Kidney (tissue), 14 donors: ENCODE results near the gene TBC1D17. TPM values are rescaled to one million over a fixed set of nuclear protein-coding genes. Genes with fewer than 3 reads are reported as not detected.
A peak's percentile ranks its signal among the peaks of the same experiment; 100 is the strongest.

Experiments
- DNase-seq, 5 donors: peaks; one replicate each; pipeline ENCODE4 v3.0.0-alpha.2; 2013 to 2020
- FAIRE-seq: peaks from 2 replicates; lab custom pipeline; 2012; peaks lifted over from hg19 to GRCh38; lab: Jason Lieb, UNC
- H3K27ac ChIP-seq, 2 donors: one replicate each; pipeline ENCODE4 v1.7.0; 2013; ENCODE audit warnings: low read depth in 2 of 2, low read length in 2 of 2, inconsistent platforms in 1 of 2
- H3K27me3 ChIP-seq: one replicate; pipeline ENCODE4 v1.7.1; 2013; ENCODE audit warnings: low read length, inconsistent platforms; ENCODE audit not compliant: control insufficient read depth, insufficient read depth
- H3K36me3 ChIP-seq, 3 donors: one replicate each; pipeline versions ENCODE4 v1.7.0 to v1.7.1; 2013; ENCODE audit warnings: low read length in 3 of 3, control low read depth in 1 of 3, inconsistent platforms in 1 of 3; ENCODE audit not compliant: insufficient read depth in 3 of 3, control insufficient read depth in 2 of 3
- H3K4me1 ChIP-seq, 3 donors: one replicate each; pipeline versions ENCODE4 v1.7.0 to v1.7.1; 2013; ENCODE audit warnings: low read length in 3 of 3, inconsistent platforms in 1 of 3, low read depth in 1 of 3; ENCODE audit not compliant: control insufficient read depth in 2 of 3, insufficient read depth in 2 of 3
- H3K4me3 ChIP-seq, 3 donors: one replicate each; pipeline versions ENCODE4 v1.7.0 to v1.8.1; 2013; ENCODE audit warnings: low read length in 3 of 3, control low read depth in 1 of 3, inconsistent platforms in 1 of 3
- H3K9ac ChIP-seq, 3 donors: one replicate each; pipeline versions ENCODE4 v1.7.0 to v1.7.1; 2013; ENCODE audit warnings: low read length in 3 of 3, control low read depth in 1 of 3, inconsistent platforms in 1 of 3
- H3K9me3 ChIP-seq, 3 donors: one replicate each; pipeline versions ENCODE4 v1.7.0 to v1.7.1; 2013; ENCODE audit warnings: low read length in 3 of 3, control low read depth in 1 of 3, inconsistent platforms in 1 of 3; ENCODE audit not compliant: control insufficient read depth in 2 of 3, insufficient read depth in 1 of 3
- CTCF ChIP-seq: IDR thresholded peaks from 3 replicates; pipeline ENCODE4 v1.5.1; 2012; ENCODE audit warnings: mild to moderate bottlenecking, moderate library complexity, borderline replicate concordance; ENCODE audit not compliant: insufficient read depth; ENCODE audit errors: extremely low read depth
- intact Hi-C: fragments of 100-400 bp; cut with DNase I; formaldehyde crosslinking; loops from one replicate; pipeline ENCODE4 v1.11.1; 2022
- polyA plus RNA-seq: library from polyadenylated mRNA; stranded (reverse); fragments of 350-450 nt; fragmentation: Illumina TruSeq; extraction: RNeasy Lipid Tissue Mini Kit (QIAGEN cat#74804); gene quantifications from one replicate; pipeline ENCODE4 v1.2.3, GENCODE V29; 2014; ENCODE audit warnings: low read depth, low replicate concordance; ENCODE audit not compliant: insufficient read depth
- total RNA-seq: library from RNA; stranded (reverse); fragmentation: NEBNext Ultra II Directional; extraction: Animal tissue kit (Norgen Biotek cat#: 25700); gene quantifications from one replicate; pipeline ENCODE4 v1.2.1, GENCODE V29; 2021
- donor health status: control.
- donor health status: control.
- donor health status: control.
- donor health status: control.
- donor health status: control.
- donor health status: DM: yes; HTN: yes; CAD: no.
- donor health status: Normal renal cell carcinoma (clear cell type).

The TBC1D17 gene
- total and polyA plus RNA-seq, 2 donors from 2014 or later, result 34.8 to 43.6 TPM

GRCh38 chr19:49894879-49895565, 17.5 kb downstream of the TBC1D17 start:
- peak in 1 of 5 donors; percentile 43 for DNase-seq
- Histone ChIP-seq H3K36me3 (no peaks in the 10 kb centered on the region), H3K9me3 (no peaks in the 10 kb centered on the region), H3K4me1 (peaks cover 0 to 8% (median 0%) of the 10 kb centered on the region in 3 donors), H3K9ac (no peak overlapping the region), H3K27me3 (no peaks in the 10 kb centered on the region), H3K4me3 (no peak overlapping the region), H3K27ac (no peak overlapping the region)
- intact Hi-C loops, result no loop called here
- no peak for FAIRE-seq
- no peak for TF ChIP-seq CTCF

GRCh38 chr19:49895566-49896297, 18.2 kb downstream of the TBC1D17 start:
- DNase-seq (peak in 1 of 5 donors; percentile 46), FAIRE-seq (no peak)
- intact Hi-C loops, result no loop called here
- no peak overlapping the region for H3K4me3 ChIP-seq
- H3K36me3 ChIP-seq, result no peaks in the 10 kb centered on the region
- H3K9ac ChIP-seq, result no peak overlapping the region
- H3K9me3 ChIP-seq, result no peaks in the 10 kb centered on the region
- no peaks in the 10 kb centered on the region for H3K27me3 ChIP-seq
- peaks cover 0 to 6% (median 0%) of the 10 kb centered on the region in 3 donors for H3K4me1 ChIP-seq
- no peak overlapping the region for H3K27ac ChIP-seq
- TF ChIP-seq CTCF, result no peak

GRCh38 chr19:49896863-49897621, 19.5 kb downstream of the TBC1D17 start, which contains the start of gene IL4I1:
Gene IL4I1 (minus strand): TSS chr19:49896887. CDS start chr19:49896160, 727 bp downstream.
- intact Hi-C loops, result no loop called here
- Histone ChIP-seq H3K9ac (peak within 1 kb of the TSS in 1 of 3 donors; percentile 23), H3K4me3 (no peak within 1 kb of the TSS), H3K27ac (peak within 1 kb of the TSS; percentile 78 to 88), H3K9me3 (no peaks in the 10 kb centered on the region), H3K4me1 (peaks cover 0 to 6% (median 0%) of the 10 kb centered on the region in 3 donors), H3K36me3 (no peaks in the 10 kb centered on the region), H3K27me3 (no peaks in the 10 kb centered on the region)
- no peak for FAIRE-seq
- DNase-seq, result peak in 4 of 5 donors; percentile 46 to 63 (median 56)
- no peak for TF ChIP-seq CTCF
